SK-N-SH treated with all-trans-retinoic acid at 6 μM for 48 hours (cell line): ENCODE data around the gene EFNB2.

ENCODE experiments used
- ATAC-seq: fragments of 200-7000 bp; cut with Tn5 transposase; 3 replicates; pipeline ENCODE4 v1.9.1; 2020; ENCODE audit warnings: mild to moderate bottlenecking, moderate library complexity
- ARNTL ChIP-seq: fragments of 450-650 bp; formaldehyde crosslinking; IDR thresholded peaks from 2 replicates; pipeline ENCODE4 v1.5.0; 2020; ENCODE audit warnings: low read depth, mild to moderate bottlenecking, moderate library complexity, borderline replicate concordance
- BACH2 ChIP-seq: fragments of 250-450 bp; sonication (Bioruptor Pico); IDR thresholded peaks from 2 replicates; pipeline ENCODE4 v1.9.0; 2021; ENCODE audit warnings: mild to moderate bottlenecking, borderline replicate concordance
- CREB5 ChIP-seq: fragments of 250-450 bp; sonication (Bioruptor Pico); IDR thresholded peaks from 2 replicates; pipeline ENCODE4 v1.5.1; 2020; ENCODE audit warnings: low read depth, mild to moderate bottlenecking, moderate library complexity
- CSDC2 ChIP-seq: fragments of 250-450 bp; sonication (Bioruptor Pico); IDR thresholded peaks from 2 replicates; pipeline ENCODE4 v1.5.0; 2020; ENCODE audit warnings: mild to moderate bottlenecking, moderate library complexity
- ESRRG ChIP-seq: fragments of 250-450 bp; sonication (Bioruptor Pico); IDR thresholded peaks from 2 replicates; pipeline ENCODE4 v1.6.1; 2021; ENCODE audit warnings: mild to moderate bottlenecking
- GLIS3 ChIP-seq: fragments of 250-450 bp; sonication (Bioruptor Pico); IDR thresholded peaks from 2 replicates; pipeline ENCODE4 v1.5.0; 2020; ENCODE audit warnings: mild to moderate bottlenecking, moderate library complexity
- ISL1 ChIP-seq: fragments of 250-450 bp; sonication (Bioruptor Pico); IDR thresholded peaks from 2 replicates; pipeline ENCODE4 v2.1.2; 2022; ENCODE audit warnings: mild to moderate bottlenecking, moderate library complexity
- OSR1 ChIP-seq: fragments of 250-450 bp; sonication (Bioruptor Pico); IDR thresholded peaks from 2 replicates; pipeline ENCODE4 v1.8.0; 2022; ENCODE audit warnings: moderate library complexity, mild to moderate bottlenecking, inconsistent platforms
- PATZ1 ChIP-seq: fragments of 250-450 bp; sonication (Bioruptor Pico); IDR thresholded peaks from 2 replicates; pipeline ENCODE4 v1.8.0; 2020; ENCODE audit warnings: mild to moderate bottlenecking, moderate library complexity, borderline replicate concordance
- POU6F1 ChIP-seq: fragments of 250-450 bp; sonication (Bioruptor Pico); IDR thresholded peaks from 2 replicates; pipeline ENCODE4 v1.8.0; 2021; ENCODE audit warnings: low read depth, mild to moderate bottlenecking, moderate library complexity, borderline replicate concordance
- PPARA ChIP-seq: fragments of 250-450 bp; sonication (Bioruptor Pico); IDR thresholded peaks from 2 replicates; pipeline ENCODE4 v1.5.0; 2020; ENCODE audit warnings: mild to moderate bottlenecking, borderline replicate concordance
- RARB ChIP-seq: fragments of 250-450 bp; sonication (Bioruptor Pico); IDR thresholded peaks from 2 replicates; pipeline ENCODE4 v1.8.0; 2021; ENCODE audit warnings: mild to moderate bottlenecking, moderate library complexity
- SNAI2 ChIP-seq: fragments of 250-450 bp; sonication (Bioruptor Pico); IDR thresholded peaks from 2 replicates; pipeline ENCODE4 v1.5.0; 2020; ENCODE audit warnings: mild to moderate bottlenecking, moderate library complexity
- TCF4 ChIP-seq: fragments of 250-450 bp; sonication (Bioruptor Pico); IDR thresholded peaks from 2 replicates; pipeline ENCODE4 v1.8.0; 2021; ENCODE audit warnings: mild to moderate bottlenecking, moderate library complexity, borderline replicate concordance
- TOX ChIP-seq: fragments of 250-450 bp; sonication (Bioruptor Pico); IDR thresholded peaks from 2 replicates; pipeline ENCODE4 v1.8.0; 2021; ENCODE audit warnings: mild to moderate bottlenecking, moderate library complexity, borderline replicate concordance
- TSHZ2 ChIP-seq: fragments of 250-450 bp; sonication (Bioruptor Pico); IDR thresholded peaks from 2 replicates; pipeline ENCODE4 v1.5.0; 2020; ENCODE audit warnings: mild to moderate bottlenecking, moderate library complexity
- ZC3H10 ChIP-seq: fragments of 250-450 bp; sonication (Bioruptor Pico); IDR thresholded peaks from 2 replicates; pipeline ENCODE4 v1.5.1; 2021; ENCODE audit warnings: mild to moderate bottlenecking, moderate library complexity
- ZFP3 ChIP-seq: fragments of 250-450 bp; sonication (Bioruptor Pico); IDR thresholded peaks from 2 replicates; pipeline ENCODE4 v1.5.0; 2020; ENCODE audit warnings: mild to moderate bottlenecking, moderate library complexity
- ZFP30 ChIP-seq: fragments of 450-650 bp; formaldehyde crosslinking; IDR thresholded peaks from 2 replicates; pipeline ENCODE4 v1.5.0; 2022; ENCODE audit warnings: mild to moderate bottlenecking, moderate library complexity
- ZNF565 ChIP-seq: fragments of 450-650 bp; formaldehyde crosslinking; conservative IDR thresholded peaks from 2 replicates; pipeline ENCODE4 v1.5.0; 2020; ENCODE audit warnings: low read depth, mild to moderate bottlenecking, moderate library complexity
- ZNF70 ChIP-seq: fragments of 450-650 bp; formaldehyde crosslinking; IDR thresholded peaks from 2 replicates; pipeline ENCODE4 v1.5.0; 2020; ENCODE audit warnings: mild to moderate bottlenecking, moderate library complexity
- ZNF8 ChIP-seq: fragments of 450-650 bp; formaldehyde crosslinking; IDR thresholded peaks from 2 replicates; pipeline ENCODE4 v1.5.0; 2020; ENCODE audit warnings: mild to moderate bottlenecking, moderate library complexity

The EFNB2 gene

GRCh38 chr13:106466691-106467426, 68.6 kb downstream of the EFNB2 start:
- no peak for ATAC-seq
- TF ChIP-seq ZFP30 (CRISPR knock-in tag) (no peak), ZFP3 (no peak), SNAI2 (CRISPR knock-in tag) (no peak), TSHZ2 (CRISPR knock-in tag) (no peak), ZNF565 (CRISPR knock-in tag) (no peak), ZC3H10 (CRISPR knock-in tag) (no peak), ARNTL (CRISPR knock-in tag) (no peak), TOX (CRISPR knock-in tag) (no peak), PATZ1 (CRISPR knock-in tag) (no peak), ZNF8 (CRISPR knock-in tag) (no peak), GLIS3 (CRISPR knock-in tag) (no peak), BACH2 (CRISPR knock-in tag) (no peak), OSR1 (CRISPR knock-in tag) (no peak), PPARA (no peak), CSDC2 (CRISPR knock-in tag) (no peak), CREB5 (CRISPR knock-in tag) (no peak), ESRRG (no peak), POU6F1 (CRISPR knock-in tag) (no peak)

GRCh38 chr13:106464076-106464475, 71.4 kb downstream of the EFNB2 start:
- TF ChIP-seq ZNF565 (CRISPR knock-in tag), result no peak
- ATAC-seq, result no peak

- no peak for ATAC-seq
- TF ChIP-seq ESRRG, result no peak
- TF ChIP-seq RARB (CRISPR knock-in tag), result no peak
- TF ChIP-seq ZNF70 (CRISPR knock-in tag), result no peak
- TF ChIP-seq PATZ1 (CRISPR knock-in tag), result no peak
- TF ChIP-seq ISL1 (CRISPR knock-in tag), result no peak
- no peak for TF ChIP-seq ZFP3
- no peak for TF ChIP-seq SNAI2 (CRISPR knock-in tag)
- no peak for TF ChIP-seq TOX (CRISPR knock-in tag)
- no peak for TF ChIP-seq POU6F1 (CRISPR knock-in tag)
- TF ChIP-seq TSHZ2 (CRISPR knock-in tag), result no peak
- no peak for TF ChIP-seq ZFP30 (CRISPR knock-in tag)
- no peak for TF ChIP-seq CSDC2 (CRISPR knock-in tag)
- TF ChIP-seq TCF4 (CRISPR knock-in tag), result no peak
These were observed 72.8 kb downstream of the EFNB2 start for GRCh38 chr13:106462710-106463109.
